ENCODE results near the gene BTBD6.
A peak's percentile ranks its signal among the peaks of the same experiment; 100 is the strongest.

The BTBD6 gene

DNA sequence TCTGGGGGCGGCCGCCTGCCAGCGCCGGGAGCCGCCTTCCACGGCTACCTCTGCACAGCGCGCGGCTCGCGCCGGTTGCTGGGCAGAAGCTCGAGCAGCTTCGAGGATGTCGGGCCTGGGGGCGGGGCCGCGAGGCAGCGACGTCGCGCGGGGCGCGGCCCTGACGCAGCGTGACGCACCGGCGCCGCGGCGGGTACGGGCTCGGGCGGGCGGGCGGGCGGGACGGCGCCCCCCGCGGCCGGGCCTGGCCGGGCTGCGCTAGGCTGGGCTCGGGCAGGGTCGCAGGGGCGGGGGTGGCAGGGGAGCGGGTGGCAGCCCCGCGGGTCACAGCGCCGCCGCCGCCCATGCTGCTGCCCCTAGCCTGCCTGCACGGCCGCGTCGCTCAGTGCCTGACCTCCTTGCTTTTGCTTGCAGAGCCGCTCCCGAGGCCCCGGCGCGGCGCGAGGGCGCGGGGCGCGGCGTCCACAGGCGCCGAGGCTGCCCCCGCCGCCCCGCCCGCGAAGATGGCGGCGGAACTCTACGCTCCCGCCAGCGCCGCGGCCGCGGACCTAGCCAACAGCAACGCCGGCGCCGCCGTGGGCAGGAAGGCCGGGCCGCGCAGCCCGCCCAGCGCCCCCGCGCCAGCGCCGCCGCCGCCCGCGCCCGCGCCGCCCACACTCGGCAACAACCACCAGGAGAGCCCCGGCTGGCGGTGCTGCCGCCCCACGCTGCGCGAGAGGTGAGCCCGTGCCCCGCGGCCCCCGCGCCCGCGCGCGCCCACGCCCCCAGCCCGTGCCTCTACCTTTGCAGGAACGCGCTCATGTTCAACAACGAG is at the start of gene BTBD6:
Gene BTBD6 (plus strand): TSS at position 166 of the 814 bp plus-strand sequence. CDS start 179 bp downstream, at position 345.
- TF ChIP-seq, protein P1, sequence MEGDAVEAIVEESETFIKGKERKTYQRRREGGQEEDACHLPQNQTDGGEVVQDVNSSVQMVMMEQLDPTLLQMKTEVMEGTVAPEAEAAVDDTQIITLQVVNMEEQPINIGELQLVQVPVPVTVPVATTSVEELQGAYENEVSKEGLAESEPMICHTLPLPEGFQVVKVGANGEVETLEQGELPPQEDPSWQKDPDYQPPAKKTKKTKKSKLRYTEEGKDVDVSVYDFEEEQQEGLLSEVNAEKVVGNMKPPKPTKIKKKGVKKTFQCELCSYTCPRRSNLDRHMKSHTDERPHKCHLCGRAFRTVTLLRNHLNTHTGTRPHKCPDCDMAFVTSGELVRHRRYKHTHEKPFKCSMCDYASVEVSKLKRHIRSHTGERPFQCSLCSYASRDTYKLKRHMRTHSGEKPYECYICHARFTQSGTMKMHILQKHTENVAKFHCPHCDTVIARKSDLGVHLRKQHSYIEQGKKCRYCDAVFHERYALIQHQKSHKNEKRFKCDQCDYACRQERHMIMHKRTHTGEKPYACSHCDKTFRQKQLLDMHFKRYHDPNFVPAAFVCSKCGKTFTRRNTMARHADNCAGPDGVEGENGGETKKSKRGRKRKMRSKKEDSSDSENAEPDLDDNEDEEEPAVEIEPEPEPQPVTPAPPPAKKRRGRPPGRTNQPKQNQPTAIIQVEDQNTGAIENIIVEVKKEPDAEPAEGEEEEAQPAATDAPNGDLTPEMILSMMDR (IDR thresholded peaks at IDR 0.05; ENCODE audit: insufficient read depth, missing control alignments) = no peak
- FAIRE-seq = no peak
- peak; percentile 90 for DNase-seq (ENCODE audit: insufficient read length, low spot score)

DNA sequence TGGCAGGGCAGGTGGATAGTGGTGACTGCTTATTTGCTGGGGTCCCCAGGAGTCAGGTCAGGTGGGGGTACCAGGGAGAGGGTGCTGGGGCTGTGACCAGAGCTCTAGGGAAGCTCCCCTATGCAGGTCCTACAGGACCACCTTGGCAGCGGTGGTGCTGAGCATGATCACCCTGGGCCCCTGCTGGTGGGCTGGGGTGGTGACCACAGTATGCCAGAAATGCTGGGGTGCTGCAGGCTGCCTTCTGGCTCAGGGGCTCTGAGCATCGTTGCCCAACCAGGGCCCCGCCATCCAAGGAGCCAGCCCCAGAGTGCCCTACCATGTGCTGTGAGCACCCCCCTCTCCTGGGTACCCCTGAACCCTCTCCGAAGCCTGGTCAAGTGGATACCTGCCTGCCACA is 49.7 kb upstream of the BTBD6 start:
- FAIRE-seq (no peak), DNase-seq (ENCODE audit: insufficient read length, low spot score) (no peak)
- TF ChIP-seq, protein P1 (IDR thresholded peaks at IDR 0.05; ENCODE audit: insufficient read depth, missing control alignments) = no peak

DNA sequence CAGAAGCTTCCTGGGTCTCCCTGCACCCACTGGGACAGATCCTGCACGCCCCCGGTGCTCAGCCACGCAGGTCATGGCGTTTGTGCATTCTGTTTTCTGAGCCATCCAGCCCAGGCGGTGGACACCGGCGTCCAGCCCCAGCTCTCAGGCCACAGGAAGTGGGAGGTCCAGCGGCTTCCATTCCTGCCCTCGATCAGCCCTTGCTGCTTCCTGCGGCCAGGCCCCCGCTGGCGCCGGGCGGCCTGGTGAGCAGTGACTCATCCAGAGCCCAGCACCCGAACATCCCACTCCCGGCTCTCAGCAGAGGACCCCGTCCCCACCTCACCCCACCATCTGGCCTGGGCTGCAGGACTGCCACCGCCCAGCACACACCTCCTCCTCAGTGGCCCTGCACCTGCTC is 49.2 kb upstream of the BTBD6 start:
- no peak for DNase-seq (ENCODE audit: insufficient read length, low spot score)
- TF ChIP-seq, protein P1 (IDR thresholded peaks at IDR 0.05; ENCODE audit: insufficient read depth, missing control alignments) = no peak
- no peak for FAIRE-seq

DNA sequence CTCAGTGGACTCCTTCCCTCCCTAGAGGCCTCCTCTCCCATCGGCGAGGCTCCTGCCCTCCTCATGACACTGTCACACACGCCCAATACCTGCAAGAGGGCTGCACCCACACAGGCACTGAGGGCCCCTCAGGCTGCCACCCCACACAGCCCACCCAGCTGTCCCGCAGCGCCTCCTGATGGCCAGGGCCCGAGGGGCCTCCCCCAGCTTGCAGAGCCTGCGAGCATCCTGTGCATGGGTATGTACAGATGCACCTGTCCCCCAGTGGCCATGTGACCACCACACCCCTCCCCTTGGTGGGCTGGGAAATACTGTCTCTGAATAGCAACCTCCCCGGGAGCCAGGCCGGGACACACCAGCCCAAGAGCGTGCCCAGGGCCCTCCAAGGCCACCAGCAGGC is 48.3 kb upstream of the BTBD6 start:
- FAIRE-seq (no peak), DNase-seq (ENCODE audit: insufficient read length, low spot score) (no peak)
- TF ChIP-seq, protein P1 (IDR thresholded peaks at IDR 0.05; ENCODE audit: insufficient read depth, missing control alignments) = peak; percentile 11

DNA sequence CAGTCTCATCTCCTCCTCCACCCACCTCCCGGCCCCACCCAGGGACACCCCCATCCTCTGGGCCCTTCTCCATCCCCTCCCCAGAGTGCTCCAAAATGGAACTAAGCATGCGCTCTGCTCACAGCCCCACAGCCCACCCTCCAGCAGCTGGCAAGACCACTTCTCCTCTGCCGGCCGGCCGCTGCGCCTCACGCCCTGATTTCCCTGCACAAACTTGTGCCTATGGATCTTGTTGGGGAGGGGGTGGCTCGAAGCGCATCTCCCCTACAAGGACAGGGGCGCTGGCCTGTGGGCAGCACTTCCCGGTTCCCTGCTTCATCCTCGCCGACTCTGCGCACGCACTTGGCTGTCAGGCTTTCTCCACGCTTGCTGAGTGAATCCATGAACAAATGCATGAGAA is 47.7 kb upstream of the BTBD6 start:
- TF ChIP-seq, protein P1 (IDR thresholded peaks at IDR 0.05; ENCODE audit: insufficient read depth, missing control alignments) = no peak
- FAIRE-seq (no peak), DNase-seq (ENCODE audit: insufficient read length, low spot score) (no peak)

DNA sequence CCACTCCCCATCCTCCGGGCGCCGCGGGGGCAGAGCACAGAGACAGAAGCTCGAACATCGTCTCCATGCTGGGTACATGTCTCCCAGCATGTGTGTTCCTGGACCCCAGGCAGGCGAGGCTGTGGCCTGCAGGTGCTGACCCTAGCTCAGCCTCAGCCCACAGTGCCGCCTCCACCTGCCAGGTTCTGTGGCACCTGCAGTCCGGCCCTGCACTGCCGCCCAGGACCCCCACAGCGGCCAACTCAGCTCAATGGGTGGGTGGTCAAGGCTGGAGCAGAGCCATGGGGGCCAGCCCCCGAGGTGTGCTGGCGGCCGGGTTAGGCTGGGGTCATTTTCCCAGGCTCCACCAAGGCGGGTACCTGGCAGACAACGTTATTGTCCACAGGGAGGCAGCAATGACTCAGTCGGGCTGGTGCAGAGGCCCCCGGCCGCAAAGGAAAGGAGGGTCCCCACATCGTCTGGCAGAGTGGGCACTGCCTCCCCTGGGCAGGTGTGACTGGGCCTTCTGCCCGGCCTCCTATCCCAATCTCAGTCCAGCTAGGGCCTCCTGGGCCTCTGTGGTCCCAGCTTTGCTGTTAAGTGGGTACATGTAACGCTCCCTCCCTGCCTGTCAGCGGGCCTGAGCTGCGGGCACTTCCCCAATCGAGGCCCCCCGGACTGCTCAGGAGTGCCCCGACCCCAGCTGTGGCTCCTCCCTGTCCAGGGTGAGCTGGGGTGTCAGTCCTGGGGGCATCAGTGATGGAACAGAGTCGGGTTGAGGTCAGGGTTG is 47.0 kb upstream of the BTBD6 start:
- FAIRE-seq = no peak
- no peak for DNase-seq (ENCODE audit: insufficient read length, low spot score)
- TF ChIP-seq, protein P1 (IDR thresholded peaks at IDR 0.05; ENCODE audit: insufficient read depth, missing control alignments) = no peak
